IMR-90 (cell line): ENCODE results near the gene FBH1. TPM values are rescaled to one million over a fixed set of nuclear protein-coding genes. Genes with fewer than 3 reads are reported as not detected.

Experiments
- ATAC-seq: fragments of 200-7000 bp; cut with Tn5 transposase; 2 replicates; pipeline ENCODE4 v1.9.1; 2020; ENCODE audit warnings: low read depth, mild to moderate bottlenecking, moderate library complexity
- BruUV-seq: library from RNA; stranded (reverse); fragments of 400-500 nt; replicated peaks from 2 replicates; lab custom pipeline; 2021; lab: Mats Ljungman, UMichigan
- CTCF ChIA-PET: fragments of 300-600 bp; formaldehyde crosslinking; extraction: SDS; loops from one replicate; lab custom pipeline; 2021; ENCODE audit warnings: antibody characterized with exemption; lab: Yijun Ruan, JAX
- POLR2A ChIA-PET: fragments of 300-600 bp; sonication (Branson Sonifier 250); formaldehyde crosslinking; loops from one replicate; lab custom pipeline; 2022; ENCODE audit warnings: antibody characterized with exemption; ENCODE audit not compliant: unreplicated experiment; lab: Charles Lee
- DNase-seq: peaks from one replicate; pipeline ENCODE4 v3.0.0; 2013
- H2AFZ ChIP-seq: replicated peaks from 2 replicates; pipeline ENCODE3; 2013; ENCODE audit warnings: low read length, mild to moderate bottlenecking; ENCODE audit not compliant: poor library complexity
- H2AK5ac ChIP-seq: 2 replicates; pipeline ENCODE4 v1.6.1; 2013; ENCODE audit warnings: low read depth, low read length, inconsistent platforms
- H2AK9ac ChIP-seq: replicated peaks from 2 replicates; pipeline ENCODE3; 2013; ENCODE audit warnings: mild to moderate bottlenecking, low read depth, low read length, moderate library complexity; ENCODE audit not compliant: poor library complexity
- H2BK120ac ChIP-seq: 2 replicates; pipeline ENCODE4 v1.6.1; 2013; ENCODE audit warnings: low read depth, low read length, inconsistent platforms
- H2BK15ac ChIP-seq: 3 replicates; pipeline ENCODE4 v1.6.1; 2013; ENCODE audit warnings: low read depth, low read length, inconsistent platforms
- H2BK20ac ChIP-seq: 2 replicates; pipeline ENCODE4 v1.6.1; 2013; ENCODE audit warnings: low read depth, mild to moderate bottlenecking, inconsistent platforms, low read length, moderate library complexity
- H2BK5ac ChIP-seq: 2 replicates; pipeline ENCODE4 v1.6.1; 2013; ENCODE audit warnings: mild to moderate bottlenecking, low read depth, low read length, inconsistent platforms; ENCODE audit not compliant: poor library complexity, severe bottlenecking
- H3K14ac ChIP-seq: replicated peaks from 2 replicates; pipeline ENCODE4 v1.6.1; 2013; ENCODE audit warnings: low read depth, low read length, inconsistent platforms
- H3K18ac ChIP-seq: 2 replicates; pipeline ENCODE4 v1.6.1; 2013; ENCODE audit warnings: low read depth, low read length, control low read depth
- H3K23ac ChIP-seq: 2 replicates; pipeline ENCODE4 v1.6.1; 2013; ENCODE audit warnings: low read depth, low read length, inconsistent platforms
- H3K27ac ChIP-seq: 2 replicates; pipeline ENCODE4 v1.5.1; 2013; ENCODE audit warnings: mild to moderate bottlenecking, control low read depth, low read length; ENCODE audit not compliant: insufficient read depth
- H3K27me3 ChIP-seq: 2 replicates; pipeline ENCODE4 v1.6.1; 2013; ENCODE audit warnings: low read length; ENCODE audit not compliant: control insufficient read depth, insufficient read depth
- H3K36me3 ChIP-seq: 2 replicates; pipeline ENCODE4 v1.6.1; 2013; ENCODE audit warnings: low read length, mixed read lengths; ENCODE audit not compliant: control insufficient read depth, insufficient read depth
- H3K4ac ChIP-seq: 2 replicates; pipeline ENCODE4 v1.6.1; 2013; ENCODE audit warnings: low read depth, low read length, inconsistent platforms
- H3K4me1 ChIP-seq: 2 replicates; pipeline ENCODE4 v1.6.1; 2013; ENCODE audit warnings: low read length, mixed read lengths; ENCODE audit not compliant: control insufficient read depth, insufficient read depth
- H3K4me2 ChIP-seq: 2 replicates; pipeline ENCODE4 v1.6.1; 2013; ENCODE audit warnings: low read depth, mild to moderate bottlenecking, control low read depth, low read length, moderate library complexity
- H3K4me3 ChIP-seq: 2 replicates; pipeline ENCODE4 v1.5.1; 2013; ENCODE audit warnings: low read depth, mild to moderate bottlenecking, control low read depth, low read length, moderate library complexity; ENCODE audit not compliant: insufficient read depth
- H3K56ac ChIP-seq: 2 replicates; pipeline ENCODE4 v1.6.1; 2013; ENCODE audit warnings: low read length, inconsistent platforms; ENCODE audit not compliant: insufficient read depth; ENCODE audit errors: extremely low read depth
- H3K79me1 ChIP-seq, 2 experiments: 2 replicates each; pipeline ENCODE4 v1.6.1; 2013; ENCODE audit warnings: low read length in 2 of 2, inconsistent platforms in 1 of 2, low read depth in 1 of 2
- H3K9ac ChIP-seq: 2 replicates; pipeline ENCODE4 v1.6.1; 2013; ENCODE audit warnings: low read depth, low read length, control low read depth
- H3K9me1 ChIP-seq: 2 replicates; pipeline ENCODE4 v1.6.1; 2013; ENCODE audit warnings: low read length, inconsistent platforms; ENCODE audit not compliant: insufficient read depth
- H3K9me3 ChIP-seq: 2 replicates; pipeline ENCODE4 v1.6.1; 2013; ENCODE audit warnings: low read length; ENCODE audit not compliant: control insufficient read depth, insufficient read depth
- H4K20me1 ChIP-seq: 2 replicates; pipeline ENCODE4 v1.6.1; 2013; ENCODE audit warnings: low read length, inconsistent platforms; ENCODE audit not compliant: insufficient read depth
- H4K5ac ChIP-seq: 2 replicates; pipeline ENCODE4 v1.6.1; 2013; ENCODE audit warnings: mild to moderate bottlenecking, low read depth, low read length, control low read depth
- H4K8ac ChIP-seq, 2 experiments: 2 replicates each; pipeline ENCODE4 v1.6.1; 2013; ENCODE audit warnings: low read depth in 2 of 2, low read length in 2 of 2, control low read depth in 1 of 2, inconsistent platforms in 1 of 2
- H4K91ac ChIP-seq: 2 replicates; pipeline ENCODE4 v1.6.1; 2013; ENCODE audit warnings: low read depth, low read length, inconsistent platforms; ENCODE audit not compliant: insufficient read depth
- BHLHE40 ChIP-seq: fragments of 150-350 bp; IDR thresholded peaks from 2 replicates; pipeline ENCODE4 v1.6.1; 2016; ENCODE audit warnings: mild to moderate bottlenecking, low read depth, low read length
- CEBPB ChIP-seq: IDR thresholded peaks from 2 replicates; pipeline ENCODE4 v1.6.1; 2012; ENCODE audit warnings: low read depth, low read length, improper control_type of control experiment
- CHD1 ChIP-seq: IDR thresholded peaks from 2 replicates; pipeline ENCODE4 v1.6.1; 2012; ENCODE audit warnings: low read depth, low read length, improper control_type of control experiment
- ELK1 ChIP-seq: fragments of 150-350 bp; IDR thresholded peaks from 2 replicates; pipeline ENCODE4 v1.6.1; 2016; ENCODE audit warnings: low read depth, mild to moderate bottlenecking, low read length, moderate library complexity, borderline replicate concordance
- FOS ChIP-seq: fragments of 150-350 bp; IDR thresholded peaks from 2 replicates; pipeline ENCODE4 v1.6.1; 2016; ENCODE audit warnings: low read depth, low read length
- MAFK ChIP-seq: IDR thresholded peaks from 2 replicates; pipeline ENCODE4 v1.6.1; 2012; ENCODE audit warnings: low read depth, low read length, improper control_type of control experiment
- MAZ ChIP-seq: IDR thresholded peaks from 2 replicates; pipeline ENCODE4 v1.6.1; 2012; ENCODE audit warnings: low read depth, mild to moderate bottlenecking, low read length, improper control_type of control experiment, moderate library complexity, borderline replicate concordance
- MXI1 ChIP-seq: IDR thresholded peaks from 2 replicates; pipeline ENCODE4 v1.6.1; 2012; ENCODE audit warnings: low read depth, mild to moderate bottlenecking, low read length, moderate library complexity, borderline replicate concordance
- NFE2L2 ChIP-seq: fragments of 150-350 bp; IDR thresholded peaks from 2 replicates; pipeline ENCODE4 v1.6.1; 2016; ENCODE audit warnings: low read depth, mild to moderate bottlenecking, low read length
- POLR2A ChIP-seq: IDR thresholded peaks from 2 replicates; pipeline ENCODE4 v1.6.1; 2012; ENCODE audit warnings: mild to moderate bottlenecking, low read depth, low read length
- RAD21 ChIP-seq: IDR thresholded peaks from 2 replicates; pipeline ENCODE4 v1.6.1; 2012; ENCODE audit warnings: low read length, improper control_type of control experiment
- RCOR1 ChIP-seq: IDR thresholded peaks from 2 replicates; pipeline ENCODE4 v1.6.1; 2012; ENCODE audit warnings: mild to moderate bottlenecking, low read length, improper control_type of control experiment; ENCODE audit not compliant: insufficient replicate concordance
- RFX5 ChIP-seq: IDR thresholded peaks from 2 replicates; pipeline ENCODE4 v1.8.0; 2012; ENCODE audit warnings: low read depth, mild to moderate bottlenecking, low read length, moderate library complexity
- SMC3 ChIP-seq: fragments of 150-350 bp; IDR thresholded peaks from 2 replicates; pipeline ENCODE4 v1.6.1; 2016; ENCODE audit warnings: low read depth, mild to moderate bottlenecking, antibody characterized with exemption, low read length, moderate library complexity
- WGBS, 2 experiments: methylation state at CpG; one replicate each; pipeline versions ENCODE4 v1.1.5 to v1.1.7; 2013; ENCODE audit warnings: missing lambda C conversion rate in 2 of 2; ENCODE audit not compliant: insufficient read length in 1 of 2; ENCODE audit errors: extremely low coverage in 2 of 2; 5-methylcytosine and 5-hydroxymethylcytosine counted together
- dilution Hi-C: fragments of 300-500 bp; cut with HindIII; formaldehyde crosslinking; loops from one replicate; pipeline ENCODE4 v1.14.3; 2018; ENCODE audit warnings: low sequenced_read_pairs; ENCODE audit not compliant: unreplicated experiment
- in situ Hi-C: fragments of 300-500 bp; cut with MboI; formaldehyde crosslinking; loops from 3 replicates; pipeline ENCODE4 v1.14.3; 2019; ENCODE audit warnings: low sequenced_read_pairs, inconsistent platforms, mixed read lengths
- intact Hi-C: fragments of 100-400 bp; cut with micrococcal nuclease; formaldehyde crosslinking; loops from 2 replicates; pipeline ENCODE4 v1.10.0; 2022
- polyA plus RNA-seq, 3 experiments: library from polyadenylated mRNA; depleted of rRNA; stranded (reverse); fragments of >200 nt; gene quantifications; 2 replicates each; pipeline ENCODE4 v1.2.3, GENCODE V29; 2012; ENCODE audit warnings: low replicate concordance in 1 of 3
- total RNA-seq: library from RNA; depleted of rRNA; stranded (reverse); fragments of >200 nt; gene quantifications from 2 replicates; pipeline ENCODE4 v1.2.3, GENCODE V29; 2012
- TF ChIP-seq, protein P1 (sequence below): fragments of 150-350 bp; IDR thresholded peaks from 2 replicates; pipeline ENCODE4 v1.6.1; 2017; ENCODE audit warnings: mild to moderate bottlenecking, antibody characterized with exemption, low read length, low read depth
- TF ChIP-seq, protein P2 (sequence below): conservative IDR thresholded peaks from 2 replicates; pipeline ENCODE4 v1.5.1; 2012; ENCODE audit warnings: mild to moderate bottlenecking, low read depth, low read length, improper control_type of control experiment

The FBH1 gene
- total and polyA plus RNA-seq, 2 of the 4 experiments (the other 2 are of a cell fraction) = 59.3 to 72.2 TPM

GRCh38 chr10:5895804-5896203 lies 5.8 kb downstream of the FBH1 start:
- CTCF ChIA-PET = no interaction called here

More at GRCh38 chr10:5895804-5896203, 5.8 kb downstream of the FBH1 start:
- Histone ChIP-seq H2AK9ac (no peak overlapping the region), H3K4me1 (peaks cover 6% of the 10 kb centered on the region), H3K4me2 (no peak overlapping the region), H3K18ac (no peak overlapping the region), H3K14ac (no peak overlapping the region), H2BK5ac (no peak overlapping the region), H2BK120ac (no peak overlapping the region), H4K20me1 (peaks cover 58% of the 10 kb centered on the region), H3K79me1 (peaks cover 51 to 84% of the 10 kb centered on the region in 2 experiments), H2BK20ac (no peak overlapping the region), H3K27me3 (no peaks in the 10 kb centered on the region), H4K91ac (no peak overlapping the region), H3K36me3 (peaks cover 27% of the 10 kb centered on the region), H2BK15ac (no peak overlapping the region), H3K23ac (no peak overlapping the region), H3K27ac (no peak overlapping the region), H4K8ac (no peak overlapping the region), H3K9ac (no peak overlapping the region), H3K9me1 (peaks cover 15% of the 10 kb centered on the region), H3K56ac (no peak overlapping the region), H2AFZ (no peak overlapping the region), H3K9me3 (peaks cover 4% of the 10 kb centered on the region), H4K5ac (no peak overlapping the region), H2AK5ac (no peak overlapping the region), H3K4ac (no peak overlapping the region), H3K4me3 (no peak overlapping the region)
- intact Hi-C loops = no loop called here
- 77% methylated on average over 6 of the region's 9 CpGs; no CpG with 5 or more reads in 1 of the 2 experiments for WGBS, 2 experiments
- ATAC-seq (no peak), DNase-seq (no peak)
- dilution Hi-C loops = no loop called here
- in situ Hi-C loops = no loop called here
- POLR2A ChIA-PET = no interaction called here
- TF ChIP-seq SMC3 = no peak
- no peak for TF ChIP-seq CHD1
- TF ChIP-seq RAD21 = no peak
- TF ChIP-seq FOS = no peak
- no peak for TF ChIP-seq MXI1
- TF ChIP-seq, protein P1, sequence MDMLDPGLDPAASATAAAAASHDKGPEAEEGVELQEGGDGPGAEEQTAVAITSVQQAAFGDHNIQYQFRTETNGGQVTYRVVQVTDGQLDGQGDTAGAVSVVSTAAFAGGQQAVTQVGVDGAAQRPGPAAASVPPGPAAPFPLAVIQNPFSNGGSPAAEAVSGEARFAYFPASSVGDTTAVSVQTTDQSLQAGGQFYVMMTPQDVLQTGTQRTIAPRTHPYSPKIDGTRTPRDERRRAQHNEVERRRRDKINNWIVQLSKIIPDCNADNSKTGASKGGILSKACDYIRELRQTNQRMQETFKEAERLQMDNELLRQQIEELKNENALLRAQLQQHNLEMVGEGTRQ = no peak
- TF ChIP-seq POLR2A = no peak
- TF ChIP-seq BHLHE40 = no peak
- no peak for TF ChIP-seq RFX5
- TF ChIP-seq NFE2L2 = no peak
- no peak for TF ChIP-seq RCOR1
- TF ChIP-seq, protein P2, sequence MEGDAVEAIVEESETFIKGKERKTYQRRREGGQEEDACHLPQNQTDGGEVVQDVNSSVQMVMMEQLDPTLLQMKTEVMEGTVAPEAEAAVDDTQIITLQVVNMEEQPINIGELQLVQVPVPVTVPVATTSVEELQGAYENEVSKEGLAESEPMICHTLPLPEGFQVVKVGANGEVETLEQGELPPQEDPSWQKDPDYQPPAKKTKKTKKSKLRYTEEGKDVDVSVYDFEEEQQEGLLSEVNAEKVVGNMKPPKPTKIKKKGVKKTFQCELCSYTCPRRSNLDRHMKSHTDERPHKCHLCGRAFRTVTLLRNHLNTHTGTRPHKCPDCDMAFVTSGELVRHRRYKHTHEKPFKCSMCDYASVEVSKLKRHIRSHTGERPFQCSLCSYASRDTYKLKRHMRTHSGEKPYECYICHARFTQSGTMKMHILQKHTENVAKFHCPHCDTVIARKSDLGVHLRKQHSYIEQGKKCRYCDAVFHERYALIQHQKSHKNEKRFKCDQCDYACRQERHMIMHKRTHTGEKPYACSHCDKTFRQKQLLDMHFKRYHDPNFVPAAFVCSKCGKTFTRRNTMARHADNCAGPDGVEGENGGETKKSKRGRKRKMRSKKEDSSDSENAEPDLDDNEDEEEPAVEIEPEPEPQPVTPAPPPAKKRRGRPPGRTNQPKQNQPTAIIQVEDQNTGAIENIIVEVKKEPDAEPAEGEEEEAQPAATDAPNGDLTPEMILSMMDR = no peak
- no peak for TF ChIP-seq CEBPB
- no peak for TF ChIP-seq MAFK
- no peak for TF ChIP-seq MAZ
- TF ChIP-seq ELK1 = no peak
- no TSS peak for BruUV-seq
